H7 (cell line): ENCODE data around the gene GJC2. TPM values are rescaled to one million over a fixed set of nuclear protein-coding genes. Genes with fewer than 3 reads are reported as not detected.
A peak's percentile ranks its signal among the peaks of the same experiment; 100 is the strongest.

ENCODE experiments used
- DNase-seq: peaks from one replicate; pipeline ENCODE4 v3.0.0; 2012
- H3K27me3 ChIP-seq: 2 replicates; pipeline ENCODE4 v1.6.0; 2011; ENCODE audit warnings: mild to moderate bottlenecking, low read length; ENCODE audit not compliant: control insufficient read depth, insufficient read depth
- H3K36me3 ChIP-seq: replicated peaks from 2 replicates; pipeline ENCODE4 v1.5.1; 2011; ENCODE audit warnings: low read length; ENCODE audit not compliant: control insufficient read depth, insufficient read depth
- H3K4me3 ChIP-seq: 2 replicates; pipeline ENCODE4 v1.5.1; 2011; ENCODE audit warnings: low read depth, mild to moderate bottlenecking, control low read depth, low read length, moderate library complexity; ENCODE audit not compliant: insufficient read depth
- total RNA-seq: library from RNA; depleted of rRNA; stranded (reverse); fragments of >200 nt; shearing (Covaris generic); gene quantifications from 2 replicates; pipeline ENCODE4 v1.2.3, GENCODE V29; 2014

GJC2 gene
- total RNA-seq, 1 experiment from 2014 or later: 1.7 TPM

GRCh38 chr1:228131766-228132165 is 18.0 kb upstream of the GJC2 start:
- no peak overlapping the region for H3K4me3 ChIP-seq
- no peaks in the 10 kb centered on the region for H3K36me3 ChIP-seq
- no peak for DNase-seq
- peaks cover 13% of the 10 kb centered on the region; the same call in 1 of the 2 replicates for H3K27me3 ChIP-seq

- Histone ChIP-seq H3K4me3 (no peak overlapping the region), H3K36me3 (no peaks in the 10 kb centered on the region), H3K27me3 (peaks cover 15% of the 10 kb centered on the region; the same call in 1 of the 2 replicates)
- DNase-seq: no peak
Measured at GRCh38 chr1:228134591-228134990, 15.1 kb upstream of the GJC2 start.

- no peak overlapping the region for H3K4me3 ChIP-seq
- H3K27me3 ChIP-seq: peaks cover 13% of the 10 kb centered on the region; the same call in 1 of the 2 replicates
- no peaks in the 10 kb centered on the region for H3K36me3 ChIP-seq
- DNase-seq: no peak
Measured at GRCh38 chr1:228136901-228137300, 12.8 kb upstream of the GJC2 start.

- H3K27me3 ChIP-seq: peaks cover 13% of the 10 kb centered on the region; the same call in 1 of the 2 replicates
- H3K4me3 ChIP-seq: peak overlapping the region; percentile 99
- no peaks in the 10 kb centered on the region for H3K36me3 ChIP-seq
- no peak for DNase-seq
Measured at GRCh38 chr1:228139406-228139930, 10.3 kb upstream of the GJC2 start.

GRCh38 chr1:228139931-228140723 is 9.6 kb upstream of the GJC2 start, which contains the start of gene GUK1:
Gene GUK1 (plus strand): TSS chr1:228140279. CDS start chr1:228140303, 24 bp downstream.
- H3K36me3 ChIP-seq: no peaks in the 10 kb centered on the region
- H3K4me3 ChIP-seq: peak within 1 kb of the TSS; percentile 99
- DNase-seq: peak; percentile 99
- peaks cover 10% of the 10 kb centered on the region; the same call in 1 of the 2 replicates for H3K27me3 ChIP-seq

GRCh38 chr1:228140724-228141225 is 9.0 kb upstream of the GJC2 start:
- peaks cover 7% of the 10 kb centered on the region; the same call in 1 of the 2 replicates for H3K27me3 ChIP-seq
- peak; percentile 61 for DNase-seq
- H3K36me3 ChIP-seq: no peaks in the 10 kb centered on the region
- peak overlapping the region; percentile 99 for H3K4me3 ChIP-seq

- H3K36me3 ChIP-seq: no peaks in the 10 kb centered on the region
- DNase-seq: peak; percentile 53
Measured at GRCh38 chr1:228141226-228142044, 8.3 kb upstream of the GJC2 start.

GRCh38 chr1:228142155-228142691 is 7.5 kb upstream of the GJC2 start:
- no peak overlapping the region for H3K4me3 ChIP-seq
- DNase-seq: peak; percentile 26
- no peaks in the 10 kb centered on the region for H3K27me3 ChIP-seq
- H3K36me3 ChIP-seq: no peaks in the 10 kb centered on the region

More at GRCh38 chr1:228141226-228142044, 8.3 kb upstream of the GJC2 start:
- peaks cover 5% of the 10 kb centered on the region; the same call in 1 of the 2 replicates for H3K27me3 ChIP-seq
- peak overlapping the region; percentile 99; the same call in 1 of the 2 replicates for H3K4me3 ChIP-seq

- DNase-seq: peak; percentile 42
- Histone ChIP-seq H3K36me3 (no peaks in the 10 kb centered on the region), H3K4me3 (no peak overlapping the region), H3K27me3 (no peaks in the 10 kb centered on the region)
Measured at GRCh38 chr1:228142701-228143136, 7.0 kb upstream of the GJC2 start.

GRCh38 chr1:228143480-228144192 is 6.1 kb upstream of the GJC2 start:
- no peaks in the 10 kb centered on the region for H3K27me3 ChIP-seq
- no peak overlapping the region for H3K4me3 ChIP-seq
- peak; percentile 49 for DNase-seq
- H3K36me3 ChIP-seq: no peaks in the 10 kb centered on the region

GRCh38 chr1:228144193-228144992 is 5.3 kb upstream of the GJC2 start:
- H3K27me3 ChIP-seq: no peaks in the 10 kb centered on the region
- peak; percentile 57 for DNase-seq
- H3K4me3 ChIP-seq: no peak overlapping the region
- no peaks in the 10 kb centered on the region for H3K36me3 ChIP-seq

- H3K27me3 ChIP-seq: no peaks in the 10 kb centered on the region
- no peak overlapping the region for H3K4me3 ChIP-seq
- peak; percentile 47 for DNase-seq
- H3K36me3 ChIP-seq: no peaks in the 10 kb centered on the region
Measured at GRCh38 chr1:228144993-228145343, 4.8 kb upstream of the GJC2 start.
